Epithelial cell of esophagus (primary cell): ENCODE measurements around the gene SSBP3.

Source experiments
- DNase-seq: peaks from one replicate; pipeline ENCODE4 v3.0.0; 2010; ENCODE audit warnings: low read depth
- H3K4me3 ChIP-seq: 2 replicates; pipeline ENCODE4 v1.5.1; 2011; ENCODE audit warnings: mild to moderate bottlenecking, low read length, control low read depth
- CTCF ChIP-seq: IDR thresholded peaks from 2 replicates; pipeline ENCODE4 v1.5.1; 2011; ENCODE audit warnings: low read depth, mild to moderate bottlenecking, low read length, control low read depth, inconsistent platforms; ENCODE audit not compliant: insufficient read depth; ENCODE audit errors: missing control alignments

SSBP3 gene

GRCh38 chr1:54335011-54335754, 71.0 kb downstream of the SSBP3 start:
- TF ChIP-seq CTCF, result no peak
- DNase-seq, result no peak
- no peak overlapping the region for H3K4me3 ChIP-seq

- no peak overlapping the region for H3K4me3 ChIP-seq
- no peak for TF ChIP-seq CTCF
- DNase-seq, result no peak
These were observed 73.2 kb downstream of the SSBP3 start for GRCh38 chr1:54332781-54333585.

GRCh38 chr1:54331843-54332463, 74.2 kb downstream of the SSBP3 start:
- no peak for DNase-seq
- no peak overlapping the region for H3K4me3 ChIP-seq
- no peak for TF ChIP-seq CTCF

- no peak for DNase-seq
- TF ChIP-seq CTCF, result no peak
- H3K4me3 ChIP-seq, result no peak overlapping the region
These were observed 75.0 kb downstream of the SSBP3 start for GRCh38 chr1:54331091-54331772.

GRCh38 chr1:54329312-54330003, 76.7 kb downstream of the SSBP3 start:
- DNase-seq, result peak; percentile 20
- TF ChIP-seq CTCF, result no peak
- H3K4me3 ChIP-seq, result no peak overlapping the region

GRCh38 chr1:54328066-54328636, 78.0 kb downstream of the SSBP3 start:
- H3K4me3 ChIP-seq, result no peak overlapping the region
- no peak for DNase-seq
- TF ChIP-seq CTCF, result no peak
